Esophagus muscularis mucosa (tissue), 4 donors: ENCODE measurements around the gene PHC2.

Experiments
- CTCF ChIP-seq, 3 experiments: fragments of 200-600 bp in 2 of 3; fragments of 450-650 bp in 1 of 3; sonication (generic) in 2 of 3; IDR thresholded peaks; one replicate each; pipeline ENCODE4 v1.5.1; 2017 to 2019; ENCODE audit warnings: antibody characterized with exemption in 3 of 3, mild to moderate bottlenecking in 2 of 3, moderate library complexity in 1 of 3
- EP300 ChIP-seq: sonication (generic); formaldehyde crosslinking; IDR thresholded peaks from one replicate; pipeline ENCODE4 v1.6.1; 2017; ENCODE audit warnings: antibody characterized with exemption
- POLR2A ChIP-seq: fragments of 450-650 bp; IDR thresholded peaks from one replicate; pipeline ENCODE4 v1.6.1; 2017; ENCODE audit warnings: antibody characterized with exemption, moderate library complexity, mild to moderate bottlenecking, low read depth

GRCh38 chr1:33312413-33312749 lies 118.5 kb downstream of the PHC2 start:
- TF ChIP-seq CTCF (IDR thresholded peaks at IDR 0.05), result no peak
- TF ChIP-seq POLR2A, result no peak
- TF ChIP-seq EP300, result no peak
